IPS-18a (cell line): ENCODE results near the gene SRCAP.

Experiments
- H3K27ac ChIP-seq: one replicate; pipeline ENCODE4 v1.5.1; 2013; ENCODE audit warnings: low read length
- H3K27me3 ChIP-seq: one replicate; pipeline ENCODE4 v1.6.1; 2013; ENCODE audit warnings: mild to moderate bottlenecking, low read length; ENCODE audit not compliant: control insufficient read depth, insufficient read depth
- H3K36me3 ChIP-seq: one replicate; pipeline ENCODE4 v1.6.1; 2013; ENCODE audit warnings: low read depth, low read length; ENCODE audit not compliant: control insufficient read depth
- H3K4me1 ChIP-seq: one replicate; pipeline ENCODE4 v1.6.1; 2013; ENCODE audit warnings: low read depth, low read length; ENCODE audit not compliant: control insufficient read depth
- H3K4me3 ChIP-seq: one replicate; pipeline ENCODE4 v1.5.1; 2013; ENCODE audit warnings: low read length
- H3K9ac ChIP-seq: one replicate; pipeline ENCODE4 v1.6.1; 2013; ENCODE audit warnings: mild to moderate bottlenecking, low read length, moderate library complexity
- H3K9me3 ChIP-seq: one replicate; pipeline ENCODE4 v1.6.1; 2013; ENCODE audit warnings: low read depth, low read length; ENCODE audit not compliant: control insufficient read depth

Gene SRCAP

DNA sequence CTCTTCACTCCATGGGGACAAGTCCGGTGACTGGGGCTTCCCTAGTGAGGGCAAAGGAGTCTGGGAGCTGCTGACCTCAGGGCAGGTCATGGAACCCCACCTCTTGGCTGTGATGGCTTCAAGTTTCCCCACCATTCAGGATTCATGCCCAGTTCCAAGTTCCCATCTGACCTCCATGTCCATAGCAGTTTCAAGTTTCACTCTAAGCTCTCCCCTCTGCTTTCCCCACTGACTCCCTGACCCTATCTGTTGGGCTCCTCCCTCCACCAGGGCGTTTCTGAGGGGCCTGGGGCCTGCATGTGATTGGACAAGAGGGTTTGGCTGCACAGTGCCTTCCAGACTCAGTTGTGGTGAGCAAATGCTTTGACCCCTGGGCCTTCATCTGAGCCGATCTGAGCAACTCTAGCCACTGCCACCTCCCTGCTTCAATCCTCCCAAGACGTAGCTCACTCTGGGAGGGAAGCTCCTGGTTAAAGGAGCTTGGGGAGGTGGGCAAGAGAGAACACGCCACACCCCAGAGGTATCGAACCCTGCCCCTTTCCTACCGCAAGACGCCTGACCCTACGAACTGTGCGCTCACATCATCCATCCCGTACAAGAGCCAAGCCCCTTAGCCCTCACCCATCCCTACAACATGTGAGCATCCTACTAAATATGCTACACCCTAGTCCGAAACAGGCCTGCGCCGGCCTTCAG lies 79.7 kb downstream of the SRCAP start:
- Histone ChIP-seq H3K27ac (no peak overlapping the region), H3K9ac (no peak overlapping the region), H3K9me3 (no peaks in the 10 kb centered on the region), H3K36me3 (peaks cover 31% of the 10 kb centered on the region), H3K4me3 (no peak overlapping the region), H3K4me1 (no peaks in the 10 kb centered on the region), H3K27me3 (peaks cover 3% of the 10 kb centered on the region)

DNA sequence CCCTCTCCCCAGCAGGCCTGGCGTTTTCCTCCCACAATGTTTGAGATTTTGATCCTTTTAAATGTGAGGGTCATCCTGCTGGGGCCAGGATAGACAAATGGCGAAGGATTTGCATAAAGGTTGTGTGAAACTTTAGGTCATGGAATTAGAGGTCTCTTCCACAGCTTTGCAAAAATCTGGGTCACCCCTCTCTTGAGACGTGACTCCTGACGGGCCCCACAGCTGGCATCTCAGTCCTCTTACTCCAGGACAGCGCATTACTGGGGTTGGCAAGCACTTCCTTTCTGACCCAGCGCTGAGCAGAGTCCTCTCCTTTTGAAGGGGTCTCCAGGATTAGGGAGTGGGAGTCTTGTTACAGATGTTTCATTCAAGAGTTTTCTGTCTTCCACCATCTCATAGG lies 80.6 kb downstream of the SRCAP start:
- peaks cover 3% of the 10 kb centered on the region for H3K27me3 ChIP-seq
- H3K9me3 ChIP-seq, result no peaks in the 10 kb centered on the region
- H3K9ac ChIP-seq, result no peak overlapping the region
- no peak overlapping the region for H3K27ac ChIP-seq
- no peak overlapping the region for H3K4me3 ChIP-seq
- H3K4me1 ChIP-seq, result no peaks in the 10 kb centered on the region
- H3K36me3 ChIP-seq, result peaks cover 27% of the 10 kb centered on the region

DNA sequence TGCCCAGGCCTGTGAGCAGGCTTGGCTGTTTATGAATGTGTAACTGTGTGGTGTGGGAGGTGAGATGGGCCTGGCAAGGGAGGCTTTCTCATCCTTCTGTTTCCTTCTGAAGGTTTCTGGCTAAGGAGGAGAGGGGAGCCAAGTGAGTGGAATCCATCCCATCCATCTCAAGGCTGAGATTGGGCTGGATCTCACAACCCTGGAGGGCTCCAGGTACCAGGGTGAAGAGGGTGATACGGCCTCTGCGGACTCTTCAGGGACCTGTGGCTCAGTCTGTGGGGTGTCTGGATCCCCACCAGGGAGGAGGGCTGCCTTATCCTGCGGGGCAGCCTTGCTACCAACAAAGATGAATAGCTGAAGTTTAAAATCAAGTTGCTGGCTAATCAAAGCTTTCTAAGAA lies 81.0 kb downstream of the SRCAP start:
- Histone ChIP-seq H3K4me1 (no peaks in the 10 kb centered on the region), H3K9me3 (no peaks in the 10 kb centered on the region), H3K4me3 (no peak overlapping the region), H3K36me3 (peaks cover 26% of the 10 kb centered on the region), H3K27me3 (peaks cover 3% of the 10 kb centered on the region), H3K9ac (no peak overlapping the region), H3K27ac (no peak overlapping the region)

DNA sequence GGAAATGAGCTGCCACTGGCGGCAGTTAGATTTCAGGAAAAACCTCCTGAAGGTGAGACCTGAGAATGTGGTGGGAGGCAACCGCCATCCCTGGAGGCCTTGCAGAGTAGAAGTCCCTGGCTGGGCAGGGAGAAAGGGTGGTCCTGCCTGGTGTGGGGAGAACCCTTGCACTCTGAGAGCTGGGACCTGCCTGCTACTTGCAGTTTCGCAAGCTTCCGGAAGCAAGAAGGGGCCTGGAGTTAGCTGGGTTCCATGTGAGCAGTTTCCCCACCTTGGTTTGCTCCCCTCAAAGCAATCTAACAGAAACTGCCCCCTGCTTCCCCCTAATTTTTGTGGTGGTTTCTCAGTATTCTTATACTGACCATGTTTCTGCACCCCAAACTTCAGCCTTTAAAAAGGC lies 81.6 kb downstream of the SRCAP start:
- H3K27me3 ChIP-seq, result peaks cover 3% of the 10 kb centered on the region
- H3K4me3 ChIP-seq, result no peak overlapping the region
- peaks cover 26% of the 10 kb centered on the region for H3K36me3 ChIP-seq
- no peak overlapping the region for H3K9ac ChIP-seq
- H3K4me1 ChIP-seq, result no peaks in the 10 kb centered on the region
- no peak overlapping the region for H3K27ac ChIP-seq
- H3K9me3 ChIP-seq, result no peaks in the 10 kb centered on the region

DNA sequence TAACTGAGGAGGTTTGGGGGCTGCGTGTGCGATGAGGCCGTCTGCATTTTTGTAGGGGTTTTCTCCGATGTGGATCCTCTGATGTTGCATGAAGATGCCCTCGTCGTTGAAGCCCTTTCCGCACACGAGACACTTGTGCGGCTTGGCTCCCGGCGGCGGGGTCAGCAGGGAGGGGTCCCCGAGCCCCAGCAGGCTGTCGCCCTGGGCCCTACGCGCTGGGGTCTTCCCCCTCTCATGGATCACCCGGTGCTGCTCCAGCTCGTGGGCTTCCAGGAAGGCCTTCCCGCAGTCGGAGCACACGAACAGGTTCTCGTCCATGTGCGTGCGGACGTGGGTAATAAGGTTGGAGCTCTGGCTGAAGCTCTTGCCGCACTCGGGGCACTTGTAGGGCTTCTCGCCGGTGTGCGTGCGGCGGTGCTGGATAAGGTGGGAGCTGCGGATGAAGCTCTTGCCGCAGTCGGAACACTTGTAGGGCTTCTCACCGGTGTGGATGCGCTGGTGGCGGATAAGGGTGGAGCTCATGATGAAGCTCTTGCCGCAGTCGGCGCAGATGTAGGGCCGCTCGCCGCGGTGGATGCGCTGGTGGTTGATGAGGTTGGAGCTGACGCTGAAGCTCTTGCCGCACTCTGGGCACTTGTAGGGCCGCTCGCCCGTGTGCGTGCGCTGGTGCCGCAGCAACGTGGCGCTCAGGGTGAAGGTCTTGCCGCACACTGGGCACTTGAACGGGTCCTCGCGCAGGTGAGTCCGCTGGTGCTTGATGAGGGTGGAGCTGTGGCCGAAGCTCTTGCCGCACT lies 83.7 kb downstream of the SRCAP start:
- Histone ChIP-seq H3K4me3 (no peak overlapping the region), H3K36me3 (peaks cover 26% of the 10 kb centered on the region)

DNA sequence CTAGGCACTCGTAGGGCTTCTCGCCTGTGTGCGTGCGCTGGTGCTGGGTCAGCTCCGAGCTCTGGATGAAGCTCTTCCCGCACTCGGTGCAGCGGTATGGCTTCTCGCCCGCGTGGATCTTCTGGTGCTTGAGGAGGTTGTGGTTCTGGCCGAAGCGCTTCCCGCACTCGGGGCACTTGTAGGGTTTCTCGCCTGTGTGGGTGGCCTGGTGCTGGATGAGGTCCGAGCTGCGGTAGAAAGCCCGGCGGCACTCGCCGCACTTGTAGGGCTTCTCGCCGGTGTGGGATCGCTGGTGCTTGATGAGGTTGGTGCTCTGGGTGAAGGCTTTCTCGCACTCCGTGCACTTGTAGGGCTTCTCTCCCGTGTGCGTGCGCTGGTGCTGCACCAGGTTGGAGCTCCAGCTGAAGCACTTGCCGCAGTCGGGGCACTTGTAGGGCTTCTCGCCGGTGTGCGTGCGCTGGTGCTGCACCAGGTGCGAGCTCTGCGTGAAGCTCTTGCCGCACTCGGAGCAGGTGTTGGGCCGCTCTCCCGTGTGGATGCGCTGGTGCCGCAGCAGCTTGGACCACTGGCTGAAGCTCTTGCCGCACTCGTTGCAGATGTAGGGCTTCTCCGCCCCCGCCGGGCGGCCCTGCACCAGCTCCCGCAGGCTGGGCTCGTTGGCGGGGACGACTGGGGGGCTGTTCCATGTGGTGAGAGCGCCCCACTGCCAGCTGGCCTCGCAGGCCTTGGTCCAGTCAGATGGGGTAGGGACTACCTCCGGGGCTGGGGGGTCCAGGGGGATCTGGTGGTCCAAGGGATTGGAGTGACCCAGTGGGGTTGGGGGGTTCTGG lies 84.5 kb downstream of the SRCAP start:
- Histone ChIP-seq H3K4me3 (no peak overlapping the region), H3K4me1 (peaks cover 5% of the 10 kb centered on the region), H3K27me3 (no peaks in the 10 kb centered on the region), H3K27ac (no peak overlapping the region), H3K9me3 (no peaks in the 10 kb centered on the region), H3K36me3 (peaks cover 26% of the 10 kb centered on the region), H3K9ac (no peak overlapping the region)

More for the DNA sequence above, 83.7 kb downstream of the SRCAP start:
- H3K27ac ChIP-seq, result no peak overlapping the region
- no peaks in the 10 kb centered on the region for H3K27me3 ChIP-seq
- H3K4me1 ChIP-seq, result peaks cover 3% of the 10 kb centered on the region
- H3K9ac ChIP-seq, result no peak overlapping the region
- H3K9me3 ChIP-seq, result no peaks in the 10 kb centered on the region

DNA sequence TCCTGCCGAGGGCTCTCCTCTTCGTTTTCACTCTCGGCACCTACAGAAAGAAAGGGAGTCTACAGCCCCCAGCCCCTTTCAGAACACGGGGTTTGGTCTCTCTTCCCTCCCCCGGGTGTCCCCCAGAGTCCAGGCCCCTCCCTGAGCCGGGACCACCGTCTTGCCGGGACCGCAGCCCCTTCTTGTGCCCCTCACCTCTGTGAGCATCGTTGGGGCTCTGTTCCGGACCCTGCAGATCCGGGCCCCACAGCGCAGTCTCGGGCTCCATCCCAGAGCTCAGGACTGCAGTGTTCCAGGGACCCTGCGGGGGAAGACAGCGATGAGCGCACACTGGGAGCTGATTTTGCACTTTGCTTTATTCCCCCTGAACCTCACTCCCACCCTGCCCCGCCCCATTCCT lies 85.2 kb downstream of the SRCAP start:
- Histone ChIP-seq H3K27me3 (no peaks in the 10 kb centered on the region), H3K27ac (no peak overlapping the region), H3K9ac (no peak overlapping the region), H3K9me3 (no peaks in the 10 kb centered on the region), H3K36me3 (peaks cover 26% of the 10 kb centered on the region), H3K4me3 (no peak overlapping the region), H3K4me1 (peaks cover 5% of the 10 kb centered on the region)

DNA sequence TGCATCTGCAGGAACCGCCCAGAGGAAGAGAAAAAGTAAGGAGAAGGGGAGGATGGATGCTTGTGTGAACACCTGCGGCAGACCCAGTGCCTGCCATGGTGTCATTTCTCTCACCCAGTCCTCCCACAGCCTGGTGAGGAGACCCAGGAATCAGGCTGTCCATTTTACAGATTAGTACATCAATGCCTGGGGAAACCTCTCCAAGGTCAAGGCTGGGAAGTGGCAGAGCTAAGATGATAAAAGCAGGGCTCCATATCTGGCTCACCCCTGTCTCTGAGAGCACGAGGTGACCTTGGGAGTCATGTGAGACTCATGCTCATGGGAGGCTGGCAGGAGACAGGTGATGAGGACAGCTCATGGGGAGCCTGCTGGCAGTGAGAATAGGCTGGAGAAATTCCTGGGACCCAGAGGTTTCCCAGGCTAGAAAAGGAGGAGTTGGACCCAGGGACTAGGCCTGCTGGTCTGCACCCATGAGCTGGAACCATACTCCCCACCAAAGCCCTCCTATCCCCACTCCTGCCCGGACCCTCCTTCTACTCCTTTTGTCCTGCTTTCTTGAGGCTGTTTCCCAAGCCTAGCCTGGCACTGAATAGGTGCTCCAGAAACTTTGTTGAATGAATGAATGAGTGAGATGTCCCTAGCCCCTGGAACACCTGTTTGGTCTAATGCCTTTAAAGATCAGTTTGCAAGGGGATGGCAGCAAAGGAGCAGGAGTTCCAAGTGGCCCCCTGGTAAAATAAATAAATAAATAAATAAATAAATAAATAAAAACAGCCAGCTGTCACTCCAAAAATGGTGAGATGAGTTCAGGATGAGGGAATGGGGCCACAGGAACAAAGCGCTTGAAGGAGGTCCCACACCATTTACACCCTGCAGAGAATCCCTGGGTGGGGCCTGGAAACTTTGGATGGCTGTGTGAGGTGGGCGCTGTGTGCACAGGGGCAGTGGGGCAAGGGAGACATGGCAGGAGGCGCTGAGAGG lies 86.4 kb downstream of the SRCAP start:
- peaks cover 23% of the 10 kb centered on the region for H3K36me3 ChIP-seq
- H3K9me3 ChIP-seq, result no peaks in the 10 kb centered on the region
- peaks cover 5% of the 10 kb centered on the region for H3K4me1 ChIP-seq
- peak overlapping the region; percentile 58 for H3K9ac ChIP-seq
- no peak overlapping the region for H3K27ac ChIP-seq
- H3K27me3 ChIP-seq, result no peaks in the 10 kb centered on the region
- H3K4me3 ChIP-seq, result peak overlapping the region; percentile 78

DNA sequence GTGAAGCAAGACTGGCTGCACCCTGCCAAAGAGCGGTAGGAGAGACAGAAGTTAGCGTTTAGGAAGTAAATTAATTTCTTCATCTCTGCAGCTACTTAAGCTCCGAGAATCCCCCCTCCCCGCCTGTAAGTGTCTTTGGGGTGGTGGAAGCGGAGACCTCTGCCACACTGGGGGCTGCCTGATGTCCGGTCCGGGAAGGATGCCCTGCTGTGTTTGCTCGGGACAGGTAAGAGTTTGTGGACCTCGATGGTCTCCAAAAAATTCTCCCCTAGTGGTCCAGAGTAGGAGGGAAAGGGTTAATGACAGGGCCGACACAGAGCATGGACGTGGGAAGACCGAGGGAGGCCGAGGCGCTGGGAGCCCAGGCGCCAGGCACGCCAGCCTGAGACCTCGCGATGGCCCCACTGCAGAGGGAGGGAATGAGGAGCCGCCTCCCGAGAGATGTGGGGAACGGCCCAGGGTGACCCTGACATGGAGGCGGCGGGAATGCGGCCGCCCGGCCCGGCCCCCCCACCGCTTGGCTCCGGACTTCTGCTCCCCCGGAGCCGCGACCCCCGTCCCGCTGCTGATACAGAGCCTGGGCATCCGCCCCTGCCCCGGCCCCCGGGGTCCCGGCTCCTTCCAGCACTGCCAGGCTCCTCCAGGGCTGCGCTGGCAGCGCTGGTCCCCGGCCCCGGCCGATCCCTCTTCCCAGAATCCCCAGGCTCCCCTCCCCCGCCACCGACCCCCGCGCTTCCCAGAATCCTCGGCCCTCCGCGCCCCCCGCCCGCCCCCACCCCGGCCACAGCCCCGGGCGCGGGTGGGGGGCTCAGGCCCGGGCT lies 87.4 kb downstream of the SRCAP start:
- H3K36me3 ChIP-seq, result peaks cover 23% of the 10 kb centered on the region
- H3K27me3 ChIP-seq, result no peaks in the 10 kb centered on the region
- H3K9ac ChIP-seq, result peak overlapping the region; percentile 69
- peak overlapping the region; percentile 78 for H3K4me3 ChIP-seq
- no peaks in the 10 kb centered on the region for H3K9me3 ChIP-seq
- H3K4me1 ChIP-seq, result peaks cover 5% of the 10 kb centered on the region
- no peak overlapping the region for H3K27ac ChIP-seq

DNA sequence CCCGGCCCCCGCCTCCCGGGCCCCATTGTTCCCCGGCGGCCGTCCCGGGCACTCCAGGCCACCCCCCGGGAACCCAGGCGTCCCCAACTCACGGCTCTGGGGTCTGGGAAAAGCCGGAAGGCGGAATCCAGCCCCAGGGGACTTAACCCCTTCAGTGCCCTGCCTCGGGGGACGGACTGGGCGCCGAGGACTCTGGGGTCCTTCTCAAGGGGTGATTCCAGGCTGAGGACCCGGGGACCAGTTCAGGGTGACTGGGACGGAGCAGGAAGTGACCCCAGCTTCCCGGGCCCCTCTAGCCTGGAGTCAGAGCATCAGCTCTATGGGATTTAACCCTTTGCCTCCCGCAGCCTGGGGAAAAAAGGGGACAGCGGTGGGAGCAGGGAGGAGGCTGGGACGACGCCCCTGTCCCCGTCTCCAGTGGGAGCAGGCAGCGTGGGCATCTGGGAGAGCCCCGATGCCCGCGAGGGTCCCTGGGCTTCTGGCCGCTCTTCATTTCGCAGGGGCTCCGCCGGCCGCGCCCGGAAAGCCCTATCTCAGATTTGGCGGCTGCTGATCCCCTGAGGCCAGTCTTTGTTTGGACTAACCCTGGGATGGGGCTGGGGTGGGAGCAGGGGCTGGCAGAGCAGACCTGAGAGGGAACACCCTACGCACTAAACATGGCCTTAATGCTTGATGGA lies 88.1 kb downstream of the SRCAP start, which contains the start of gene ZNF629:
TSS of gene ZNF629 (minus strand) at position 270 of the 677 bp plus-strand sequence. CDS start 2,723 bp downstream, outside the sequence.
- Histone ChIP-seq H3K4me3 (peak within 1 kb of the TSS; percentile 78), H3K4me1 (peaks cover 5% of the 10 kb centered on the region), H3K27me3 (no peaks in the 10 kb centered on the region), H3K27ac (peak within 1 kb of the TSS; percentile 67), H3K9ac (peak within 1 kb of the TSS; percentile 69), H3K36me3 (peaks cover 19% of the 10 kb centered on the region), H3K9me3 (no peaks in the 10 kb centered on the region)
